Mucosa of stomach (tissue), 1 donor: ENCODE data around the gene COBL.

Experiments
- H3K27me3 ChIP-seq: one replicate; pipeline ENCODE4 v1.7.0; 2013; ENCODE audit warnings: mild to moderate bottlenecking, low read length; ENCODE audit not compliant: control insufficient read depth, insufficient read depth
- H3K36me3 ChIP-seq: one replicate; pipeline ENCODE4 v1.7.0; 2013; ENCODE audit warnings: low read length; ENCODE audit not compliant: control insufficient read depth, insufficient read depth
- H3K4me1 ChIP-seq: one replicate; pipeline ENCODE4 v1.7.0; 2013; ENCODE audit warnings: mild to moderate bottlenecking, low read length; ENCODE audit not compliant: control insufficient read depth, insufficient read depth
- H3K4me3 ChIP-seq: one replicate; pipeline ENCODE4 v1.7.0; 2013; ENCODE audit warnings: low read length
- H3K9ac ChIP-seq: one replicate; pipeline ENCODE4 v1.7.0; 2013; ENCODE audit warnings: mild to moderate bottlenecking, low read length, moderate library complexity
- H3K9me3 ChIP-seq: one replicate; pipeline ENCODE4 v1.7.0; 2013; ENCODE audit warnings: mild to moderate bottlenecking, low read length, moderate library complexity; ENCODE audit not compliant: control insufficient read depth
- donor health status: Pancreatic carcinoma.

Gene COBL

GRCh38 chr7:51255036-51255435, 61.6 kb downstream of the COBL start:
- H3K9ac ChIP-seq, result no peak overlapping the region
- H3K36me3 ChIP-seq, result no peaks in the 10 kb centered on the region
- no peaks in the 10 kb centered on the region for H3K9me3 ChIP-seq
- H3K27me3 ChIP-seq, result no peaks in the 10 kb centered on the region
- no peak overlapping the region for H3K4me3 ChIP-seq
- no peaks in the 10 kb centered on the region for H3K4me1 ChIP-seq

DNA sequence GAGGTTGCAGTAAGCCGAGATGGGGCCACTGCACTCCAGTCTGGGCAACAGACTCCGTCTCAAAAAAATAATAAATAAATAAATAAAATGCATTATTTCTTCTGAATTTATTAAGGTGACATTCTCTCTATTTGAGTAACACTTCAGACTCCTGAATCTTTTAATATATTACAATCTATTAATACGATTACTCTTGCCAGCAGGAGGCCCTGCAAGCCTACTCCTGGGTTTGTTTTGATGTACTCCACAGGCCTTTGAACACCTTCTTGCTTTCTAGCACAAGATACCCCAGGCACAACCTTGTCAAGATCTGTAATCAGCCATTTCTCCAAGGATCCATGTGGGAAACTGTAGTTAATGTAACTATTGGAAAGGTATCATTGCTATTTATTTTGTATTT, 63.5 kb downstream of the COBL start:
- Histone ChIP-seq H3K27me3 (no peaks in the 10 kb centered on the region), H3K4me1 (no peaks in the 10 kb centered on the region)

GRCh38 chr7:51251290-51251689, 65.3 kb downstream of the COBL start:
- H3K9ac ChIP-seq, result no peak overlapping the region
- no peaks in the 10 kb centered on the region for H3K36me3 ChIP-seq
- H3K4me3 ChIP-seq, result no peak overlapping the region
- H3K27me3 ChIP-seq, result no peaks in the 10 kb centered on the region
- H3K4me1 ChIP-seq, result no peaks in the 10 kb centered on the region
- no peaks in the 10 kb centered on the region for H3K9me3 ChIP-seq

More for the DNA sequence above, 63.5 kb downstream of the COBL start:
- H3K9me3 ChIP-seq, result no peaks in the 10 kb centered on the region
- no peaks in the 10 kb centered on the region for H3K36me3 ChIP-seq
- no peak overlapping the region for H3K9ac ChIP-seq
- H3K4me3 ChIP-seq, result no peak overlapping the region

DNA sequence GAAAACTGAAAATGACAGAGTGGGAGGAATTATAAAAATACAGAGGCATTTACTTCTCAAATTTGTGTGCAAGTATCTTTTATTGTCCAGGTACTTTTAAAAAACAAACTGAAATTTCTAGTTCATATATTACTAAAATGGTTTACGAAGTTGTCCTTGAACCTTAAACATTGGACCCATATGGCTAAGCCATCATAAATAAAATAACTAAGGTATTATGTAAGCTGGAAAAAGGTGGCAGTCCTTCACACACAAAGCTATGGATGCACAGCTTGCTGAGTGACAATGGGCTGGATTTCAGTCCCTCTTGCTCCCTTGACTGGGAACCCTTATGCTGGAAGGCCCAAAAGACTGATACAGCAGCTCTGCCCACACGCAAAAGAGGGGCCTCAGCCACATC, 66.1 kb downstream of the COBL start:
- Histone ChIP-seq H3K36me3 (no peaks in the 10 kb centered on the region), H3K4me1 (no peaks in the 10 kb centered on the region), H3K4me3 (no peak overlapping the region), H3K27me3 (no peaks in the 10 kb centered on the region), H3K9ac (no peak overlapping the region), H3K9me3 (no peaks in the 10 kb centered on the region)

DNA sequence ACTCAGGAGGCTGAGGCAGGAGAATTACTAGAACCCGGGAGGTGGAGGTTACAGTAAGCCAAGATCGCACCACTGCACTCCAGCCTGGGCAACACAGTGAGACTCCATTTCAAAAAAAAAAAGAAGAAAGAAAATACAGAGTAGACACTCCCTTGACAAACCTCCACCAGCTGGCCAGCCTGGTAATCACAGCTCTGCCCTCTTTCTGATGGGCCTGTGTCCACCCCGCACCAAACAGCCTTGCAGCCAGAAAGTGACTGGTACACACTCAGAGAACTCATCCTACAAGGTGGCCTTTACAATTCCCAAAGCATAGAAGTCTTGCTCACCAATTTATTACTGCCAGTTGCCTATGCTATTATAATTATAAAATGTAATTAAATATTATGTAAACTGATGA, 66.6 kb downstream of the COBL start:
- H3K27me3 ChIP-seq, result no peaks in the 10 kb centered on the region
- no peak overlapping the region for H3K4me3 ChIP-seq
- no peaks in the 10 kb centered on the region for H3K4me1 ChIP-seq
- H3K9ac ChIP-seq, result no peak overlapping the region
- no peaks in the 10 kb centered on the region for H3K9me3 ChIP-seq
- H3K36me3 ChIP-seq, result no peaks in the 10 kb centered on the region

DNA sequence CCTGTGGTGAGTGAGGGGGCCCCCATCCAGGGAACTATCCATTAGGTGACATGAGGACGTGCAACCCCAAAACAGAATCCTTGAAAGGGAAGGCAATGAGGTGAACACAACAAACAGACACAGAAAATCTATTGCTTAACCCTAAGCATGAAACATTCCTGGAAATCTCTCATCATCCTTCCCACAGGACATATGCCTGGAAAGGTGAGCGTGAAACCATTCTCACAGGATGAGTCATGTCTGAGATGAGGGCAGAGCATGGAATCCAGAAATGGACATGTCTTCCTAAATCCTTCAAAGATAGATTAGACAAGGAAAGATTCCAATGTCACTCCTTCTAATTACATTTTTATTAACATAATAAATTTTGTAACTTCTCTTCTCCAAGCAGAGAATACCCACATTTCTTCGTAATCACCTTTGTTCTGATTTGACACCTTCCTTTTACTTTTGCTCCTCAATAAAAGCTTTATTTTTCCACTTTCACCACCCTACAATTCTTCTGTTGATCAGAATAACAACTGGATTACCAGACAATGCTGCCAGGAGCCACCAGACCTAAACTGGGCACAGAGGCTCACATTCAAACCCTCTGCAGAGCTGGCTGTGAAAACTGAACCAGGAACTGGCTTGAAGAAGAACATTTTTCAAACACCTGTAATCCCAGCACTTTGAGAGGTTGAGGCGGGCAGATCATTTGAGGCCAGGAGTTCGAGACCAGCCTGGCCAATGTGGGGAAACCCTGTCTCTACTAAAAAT, 67.2 kb downstream of the COBL start:
- Histone ChIP-seq H3K27me3 (no peaks in the 10 kb centered on the region), H3K36me3 (no peaks in the 10 kb centered on the region), H3K9me3 (no peaks in the 10 kb centered on the region), H3K4me1 (no peaks in the 10 kb centered on the region), H3K4me3 (no peak overlapping the region), H3K9ac (no peak overlapping the region)

GRCh38 chr7:51246258-51247245, 70.1 kb downstream of the COBL start:
- Histone ChIP-seq H3K4me3 (no peak overlapping the region), H3K27me3 (no peaks in the 10 kb centered on the region), H3K9ac (no peak overlapping the region), H3K36me3 (no peaks in the 10 kb centered on the region), H3K4me1 (no peaks in the 10 kb centered on the region), H3K9me3 (no peaks in the 10 kb centered on the region)

GRCh38 chr7:51244885-51245284, 71.7 kb downstream of the COBL start:
- H3K9ac ChIP-seq, result no peak overlapping the region
- no peaks in the 10 kb centered on the region for H3K9me3 ChIP-seq
- H3K36me3 ChIP-seq, result no peaks in the 10 kb centered on the region
- H3K27me3 ChIP-seq, result no peaks in the 10 kb centered on the region
- H3K4me1 ChIP-seq, result no peaks in the 10 kb centered on the region
- H3K4me3 ChIP-seq, result no peak overlapping the region

DNA sequence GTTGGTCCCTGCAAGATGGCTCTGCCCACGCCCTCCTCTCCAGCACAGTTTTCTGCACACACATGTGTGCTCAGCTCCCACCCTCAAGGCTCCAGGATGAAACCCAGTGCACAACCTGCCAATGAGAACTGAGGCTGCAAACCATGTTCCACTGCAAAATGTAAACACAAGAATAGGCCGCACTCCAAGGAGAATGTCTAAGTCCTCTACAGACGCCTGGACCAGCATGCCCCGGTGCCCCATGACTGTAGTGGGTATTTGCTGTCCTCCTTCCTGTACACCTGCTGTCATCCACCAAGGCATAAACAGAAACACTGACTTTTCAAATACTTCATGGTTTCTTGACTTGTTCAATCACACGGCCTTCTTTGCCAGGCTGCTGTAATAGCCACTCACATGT, 72.6 kb downstream of the COBL start:
- Histone ChIP-seq H3K4me3 (no peak overlapping the region), H3K9me3 (no peaks in the 10 kb centered on the region), H3K27me3 (no peaks in the 10 kb centered on the region), H3K36me3 (no peaks in the 10 kb centered on the region), H3K9ac (no peak overlapping the region), H3K4me1 (no peaks in the 10 kb centered on the region)

- no peaks in the 10 kb centered on the region for H3K4me1 ChIP-seq
- no peaks in the 10 kb centered on the region for H3K9me3 ChIP-seq
- H3K9ac ChIP-seq, result no peak overlapping the region
- no peaks in the 10 kb centered on the region for H3K27me3 ChIP-seq
- no peak overlapping the region for H3K4me3 ChIP-seq
- H3K36me3 ChIP-seq, result no peaks in the 10 kb centered on the region
These were observed 73.0 kb downstream of the COBL start for GRCh38 chr7:51243631-51244030.

- Histone ChIP-seq H3K4me3 (no peak overlapping the region), H3K9ac (no peak overlapping the region), H3K9me3 (no peaks in the 10 kb centered on the region), H3K27me3 (no peaks in the 10 kb centered on the region), H3K36me3 (no peaks in the 10 kb centered on the region), H3K4me1 (peaks cover 2% of the 10 kb centered on the region)
These were observed 73.6 kb downstream of the COBL start for GRCh38 chr7:51242881-51243518.
